Measurements from ENCODE around the gene CCSER2.
"Not testable (repeated sequence)": the region's sequence is repeated elsewhere in the genome, so short reads cannot be mapped to it uniquely, and the experiment has no call there.

The CCSER2 gene

GRCh38 chr10:84328418-84329195 lies at the start of gene CCSER2:
CCSER2 (plus strand) TSS chr10:84328589; CDS start chr10:84371053, 42,464 bp downstream.
- peak; percentile 50 for DNase-seq

DNA sequence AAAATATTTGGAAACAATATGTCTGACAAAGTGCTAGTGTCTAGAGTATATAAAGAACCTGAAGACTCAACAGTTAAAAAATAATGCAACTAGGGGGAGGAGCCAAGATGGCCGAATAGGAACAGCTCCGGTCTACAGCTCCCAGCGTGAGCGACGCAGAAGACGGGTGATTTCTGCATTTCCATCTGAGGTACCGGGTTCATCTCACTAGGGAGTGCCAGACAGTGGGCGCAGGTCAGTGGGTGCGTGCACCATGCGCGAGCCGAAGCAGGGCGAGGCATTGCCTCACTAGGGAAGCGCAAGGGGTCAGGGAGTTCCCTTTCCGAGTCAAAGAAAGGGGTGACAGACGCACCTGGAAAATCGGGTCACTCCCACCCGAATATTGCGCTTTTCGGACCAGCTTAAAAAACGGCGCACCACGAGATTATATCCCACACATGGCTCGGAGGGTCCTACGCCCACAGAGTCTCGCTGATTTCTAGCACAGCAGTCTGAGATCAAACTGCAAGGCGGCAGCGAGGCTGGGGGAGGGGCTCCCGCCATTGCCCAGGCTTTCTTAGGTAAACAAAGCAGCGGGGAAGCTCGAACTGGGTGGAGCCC lies 48.4 kb upstream of the CCSER2 start:
- DNase-seq = not testable (repeated sequence)

DNA sequence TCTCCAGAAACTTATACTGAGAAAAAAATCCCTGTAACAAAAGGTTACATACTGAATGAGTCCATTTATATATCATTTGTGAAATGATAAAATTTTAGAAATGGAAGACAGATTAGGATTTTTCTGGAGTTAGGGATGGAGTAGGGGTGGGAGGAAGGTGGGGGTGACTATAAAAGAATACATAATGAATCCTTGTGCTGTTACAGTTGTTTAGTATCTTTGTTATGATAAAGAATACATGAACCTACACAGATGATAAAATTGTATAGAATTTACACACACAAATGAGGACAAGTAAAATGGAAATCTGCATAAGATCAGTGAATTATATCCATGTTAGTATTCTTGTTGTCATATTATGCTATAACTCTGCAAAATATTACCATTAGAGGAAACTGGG lies 41.7 kb upstream of the CCSER2 start:
- DNase-seq = no peak

GRCh38 chr10:84288151-84288550 lies 40.2 kb upstream of the CCSER2 start:
- DNase-seq = no peak

DNA sequence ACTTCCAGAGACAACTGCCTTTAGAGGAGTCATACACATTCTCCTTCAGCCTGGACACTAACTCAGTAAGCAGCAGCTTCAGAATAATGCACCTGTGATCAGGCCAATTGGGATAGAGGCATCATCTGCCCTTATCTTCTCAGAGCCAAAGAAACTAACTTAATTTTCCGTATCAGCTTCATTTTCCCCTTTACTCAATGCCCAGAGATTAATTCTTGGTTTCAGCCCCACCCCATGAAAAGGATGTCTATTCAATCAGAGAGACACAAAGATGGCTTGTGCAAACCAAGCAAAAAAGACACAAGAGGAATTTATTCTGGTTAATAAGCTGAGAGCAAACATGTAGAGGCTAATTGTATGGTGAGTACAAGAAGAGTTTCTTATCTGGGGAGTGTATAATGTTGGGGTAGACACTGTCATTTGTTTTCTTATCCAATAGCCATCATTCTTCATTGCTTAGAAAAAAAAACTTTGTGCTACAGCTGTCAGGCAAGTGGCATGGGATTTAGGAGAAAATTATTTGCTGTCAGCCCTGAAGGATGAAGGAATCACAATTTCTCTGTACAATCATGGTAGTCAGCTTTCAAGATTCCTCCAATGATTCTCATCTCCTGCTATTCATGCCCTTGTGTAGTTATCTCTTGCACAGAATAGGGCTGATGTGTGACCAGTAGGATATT lies 38.7 kb upstream of the CCSER2 start:
- DNase-seq = no peak

DNA sequence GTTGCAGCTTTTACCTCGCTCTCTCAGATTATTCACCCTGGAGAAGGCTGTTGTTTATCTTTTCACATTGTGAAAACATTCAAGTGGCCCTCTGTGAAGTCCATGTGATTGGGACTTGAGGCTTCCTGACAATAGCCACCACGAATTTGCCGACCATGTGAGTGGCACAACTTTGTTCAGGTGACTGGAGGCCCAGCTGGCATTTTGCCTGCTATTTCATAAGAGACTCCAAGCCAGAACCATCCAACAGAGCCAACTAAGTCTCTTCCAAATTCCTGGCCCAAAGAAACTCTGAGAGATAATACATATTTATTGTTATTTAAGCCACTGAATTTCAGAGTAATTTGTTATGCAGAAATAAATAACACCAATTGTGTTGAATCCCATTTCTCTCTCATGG lies 38.2 kb upstream of the CCSER2 start:
- DNase-seq = no peak

GRCh38 chr10:84291384-84291783 lies 37.0 kb upstream of the CCSER2 start:
- no peak for DNase-seq

DNA sequence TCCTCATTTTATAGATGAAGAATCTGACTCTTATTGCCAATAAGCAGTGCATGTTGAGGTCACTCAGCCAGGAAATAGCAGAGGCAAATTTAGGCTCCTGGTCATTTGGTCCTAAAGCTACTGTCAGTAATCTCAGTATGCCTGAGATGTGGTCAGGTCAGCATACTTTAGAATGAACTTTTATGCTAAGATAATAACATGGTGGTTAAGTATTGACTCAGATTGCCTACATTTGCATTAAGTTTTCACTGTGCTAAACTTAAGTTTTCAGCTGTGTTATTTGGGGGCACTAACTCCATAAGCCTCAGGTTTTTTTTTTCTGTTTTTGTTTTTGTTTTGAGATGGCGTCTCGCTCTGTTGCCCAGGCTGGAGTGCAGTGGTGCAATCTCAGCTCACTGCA lies 35.9 kb upstream of the CCSER2 start:
- DNase-seq = no peak

DNA sequence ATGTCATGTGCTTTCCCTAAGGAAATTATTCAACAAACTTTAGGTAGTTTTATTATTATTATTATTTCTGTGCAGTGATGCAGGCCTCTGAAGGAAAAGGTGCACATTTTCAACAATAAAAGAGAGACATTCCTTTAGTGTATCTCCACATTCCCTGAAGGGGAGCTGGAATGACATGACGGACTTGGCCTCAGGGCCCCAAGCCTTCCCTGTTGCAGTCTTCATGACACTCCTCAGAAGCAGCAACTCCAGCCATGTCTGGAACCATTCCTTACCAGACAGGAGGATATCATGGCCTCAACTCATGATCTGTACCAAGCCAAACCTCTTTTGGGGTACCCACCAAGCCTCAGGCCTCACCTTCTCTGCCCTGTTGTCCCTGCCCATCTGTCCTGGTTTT lies 35.2 kb upstream of the CCSER2 start:
- no peak for DNase-seq

- DNase-seq = peak; percentile 53
Measured at GRCh38 chr10:84293574-84294016, 34.8 kb upstream of the CCSER2 start.

DNA sequence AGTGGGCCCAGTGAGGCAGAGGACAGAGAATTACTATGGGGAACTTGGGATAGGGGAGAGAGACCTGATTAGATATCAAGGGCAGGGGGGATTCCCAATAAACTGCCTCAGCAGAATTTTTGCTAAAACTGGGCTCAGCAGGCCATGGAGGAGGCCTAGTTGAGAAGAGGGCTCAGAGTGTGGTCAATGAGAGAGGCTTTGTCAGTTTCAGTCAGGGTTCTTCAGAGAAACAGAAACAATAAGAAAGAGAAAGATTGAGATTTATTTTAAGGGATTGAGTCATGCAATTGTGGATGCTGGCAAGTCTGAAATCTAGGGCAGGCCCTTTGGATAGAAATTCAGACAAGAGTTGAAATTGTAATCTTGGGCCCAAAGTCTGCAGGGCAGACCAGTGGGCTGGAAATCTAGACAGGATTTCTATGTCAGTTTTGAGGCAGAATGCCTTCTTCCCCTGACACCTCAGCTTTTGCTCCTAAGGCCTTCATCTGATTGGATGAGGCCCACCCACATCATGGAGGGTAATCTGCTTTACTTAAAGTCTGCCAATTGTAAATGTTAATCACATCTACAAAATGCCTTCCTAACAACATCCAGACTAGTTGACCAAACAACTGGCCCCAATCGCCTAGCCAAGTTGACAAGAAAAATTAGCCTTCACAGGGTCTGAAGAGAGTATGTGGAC lies 33.5 kb upstream of the CCSER2 start:
- no peak for DNase-seq

- DNase-seq = no peak
Measured at GRCh38 chr10:84296091-84296981, 32.1 kb upstream of the CCSER2 start.

GRCh38 chr10:84298057-84298456 lies 30.3 kb upstream of the CCSER2 start:
- DNase-seq = no peak

- no peak for DNase-seq
Measured at GRCh38 chr10:84302223-84302622, 26.2 kb upstream of the CCSER2 start.

- no peak for DNase-seq
Measured at GRCh38 chr10:84306751-84307384, 21.5 kb upstream of the CCSER2 start.

- no peak for DNase-seq
Measured at GRCh38 chr10:84308021-84308420, 20.4 kb upstream of the CCSER2 start.

DNA sequence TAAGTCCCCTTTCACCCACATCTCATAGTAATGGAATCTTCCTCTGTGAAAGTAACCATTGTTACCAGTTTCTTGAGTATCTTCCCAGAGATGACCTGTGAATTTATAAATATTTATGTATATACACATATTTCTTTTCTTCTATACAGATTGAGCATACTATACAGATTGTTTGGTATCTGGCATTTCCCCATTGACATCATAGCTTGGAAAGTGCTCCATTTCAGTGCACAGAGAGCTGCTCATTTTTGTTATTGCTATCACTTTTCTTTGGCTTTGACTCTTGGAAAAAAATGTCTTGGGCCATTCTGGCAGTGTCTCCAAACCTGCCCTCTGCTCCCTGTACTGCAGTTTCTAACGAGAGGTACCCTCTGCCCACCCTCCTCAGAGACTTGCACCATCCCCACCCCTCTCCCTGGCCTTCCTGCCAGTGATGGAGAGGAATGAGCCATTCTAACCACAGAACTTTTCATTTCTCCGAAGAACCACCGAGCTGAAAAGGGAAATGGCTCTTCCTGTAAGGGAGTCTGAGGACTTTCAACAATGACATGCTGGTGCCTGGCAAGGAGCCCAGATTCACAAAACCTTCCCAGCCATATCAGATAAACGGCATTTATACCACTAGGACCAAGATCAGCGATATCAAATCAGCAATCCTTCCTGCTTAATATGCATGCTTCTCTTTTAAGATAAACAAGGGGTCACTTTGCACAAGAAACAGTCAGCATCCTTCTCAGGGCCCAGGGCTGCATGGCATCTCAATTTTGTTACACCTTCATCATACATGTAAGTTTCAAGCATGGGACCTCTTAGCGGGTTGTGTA lies 19.7 kb upstream of the CCSER2 start:
- peak; percentile 41 for DNase-seq

DNA sequence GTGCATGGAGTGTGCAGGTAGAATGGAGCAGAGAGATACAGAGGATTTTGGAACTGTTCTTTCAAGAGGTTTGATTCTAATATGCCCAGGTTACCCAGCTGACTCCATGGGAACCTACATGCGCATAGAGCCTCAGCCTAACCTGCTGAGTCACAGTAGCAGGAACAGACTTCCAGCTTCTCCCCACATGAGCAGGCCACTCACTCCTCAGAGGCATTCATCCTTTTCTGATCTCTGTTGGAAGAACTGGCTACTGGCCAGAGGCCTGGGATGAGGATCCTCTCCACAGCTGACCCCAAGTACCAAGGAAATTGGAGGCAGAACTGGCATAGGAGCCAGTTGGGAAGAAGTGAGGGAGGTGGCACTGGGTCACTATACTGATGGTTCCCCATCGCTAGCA lies 17.9 kb upstream of the CCSER2 start:
- DNase-seq = no peak

DNA sequence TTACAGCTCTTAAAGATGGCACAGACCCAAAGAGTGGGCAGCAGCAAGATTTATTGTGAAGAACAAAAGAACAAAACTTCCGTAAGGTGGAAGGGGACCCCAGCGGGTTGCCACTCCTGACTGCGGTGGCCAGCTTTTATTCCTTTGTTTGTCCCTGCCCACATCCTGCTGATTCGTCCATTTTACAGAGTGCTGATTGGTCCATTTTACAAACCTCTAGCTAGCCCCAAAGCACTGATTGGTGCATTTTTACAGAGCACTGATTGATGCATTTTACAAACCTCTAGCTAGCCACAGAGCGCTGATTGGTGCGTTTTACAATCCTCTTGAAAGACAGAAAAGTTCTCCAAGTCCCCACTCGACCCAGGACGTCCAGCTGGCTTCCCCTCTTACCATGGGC lies 16.8 kb upstream of the CCSER2 start:
- no peak for DNase-seq

- no peak for DNase-seq
Measured at GRCh38 chr10:84312816-84313215, 15.6 kb upstream of the CCSER2 start.

- DNase-seq = no peak
Measured at GRCh38 chr10:84314275-84314674, 14.1 kb upstream of the CCSER2 start.
